SK-MEL-5 (cell line): ENCODE results near the gene KICS2. TPM values are rescaled to one million over a fixed set of nuclear protein-coding genes. Genes with fewer than 3 reads are reported as not detected.

ENCODE experiments used
- DNase-seq: peaks from one replicate; pipeline ENCODE4 v3.0.0-alpha.2; 2016; ENCODE audit warnings: low read depth, low spot score
- in situ Hi-C: cut with HindIII; loops from 2 replicates; pipeline ENCODE4 v1.10.0; 2016; ENCODE audit warnings: low sequenced_read_pairs, high pct_unique_total_duplicates, low pct_unique_long_range_greater_than_20kb
- polyA plus RNA-seq, 2 experiments: library from polyadenylated mRNA; depleted of rRNA; stranded (reverse); fragments of >200 nt; gene quantifications; 2 replicates each; pipeline ENCODE4 v1.2.3, GENCODE V29; 2015
- total RNA-seq: library from RNA; depleted of rRNA; stranded (reverse); fragments of >200 nt; shearing (Covaris generic); gene quantifications from 2 replicates; pipeline ENCODE4 v1.2.3, GENCODE V29; 2014; rRNA removed

KICS2 gene
- total RNA-seq: 15.3 and 19.2 TPM in 2 replicates
- 13.6 and 15.2 TPM in 2 replicates for polyA plus RNA-seq (2015; cell fraction: cytosol; rRNA removed)
- 19.2 and 25.1 TPM in 2 replicates for polyA plus RNA-seq (2015; cell fraction: nucleus; rRNA removed)

- peak; percentile 94 for DNase-seq
- in situ Hi-C loops: no loop called here
Observed at GRCh38 chr12:64222009-64222765, at the start of gene KICS2. Gene KICS2 (minus strand): TSS chr12:64222296. CDS start chr12:64222237, 59 bp downstream.

- DNase-seq: no peak
- in situ Hi-C loops: loop anchor here (25.0 kb wide), 1 partner anchor 458 kb away; no protein-coding TSS in a partner anchor
Observed at GRCh38 chr12:64270411-64270810, 48.3 kb upstream of the KICS2 start.

- in situ Hi-C loops: loop anchor here (25.0 kb wide), 1 partner anchor 457 kb away; no protein-coding TSS in a partner anchor
- DNase-seq: no peak
Observed at GRCh38 chr12:64269161-64269560, 47.1 kb upstream of the KICS2 start.

- DNase-seq: no peak
- in situ Hi-C loops: loop anchor here (25.0 kb wide), 1 partner anchor 456 kb away; no protein-coding TSS in a partner anchor
Observed at GRCh38 chr12:64268409-64268808, 46.3 kb upstream of the KICS2 start.

- in situ Hi-C loops: loop anchor here (25.0 kb wide), 1 partner anchor 454 kb away; no protein-coding TSS in a partner anchor
- no peak for DNase-seq
Observed at GRCh38 chr12:64265839-64266238, 43.7 kb upstream of the KICS2 start.

GRCh38 chr12:64261813-64262212, 39.7 kb upstream of the KICS2 start:
- DNase-seq: no peak

GRCh38 chr12:64258576-64258975, 36.5 kb upstream of the KICS2 start:
- in situ Hi-C loops: loop anchor here (25.0 kb wide), 1 partner anchor 446 kb away; no protein-coding TSS in a partner anchor
- DNase-seq: no peak

More at GRCh38 chr12:64261813-64262212, 39.7 kb upstream of the KICS2 start:
- in situ Hi-C loops: loop anchor here (25.0 kb wide), 1 partner anchor 450 kb away; no protein-coding TSS in a partner anchor

- peak; percentile 82 for DNase-seq
- in situ Hi-C loops: loop anchor here (25.0 kb wide), 1 partner anchor 444 kb away; no protein-coding TSS in a partner anchor
Observed at GRCh38 chr12:64256166-64256800, 34.2 kb upstream of the KICS2 start.

GRCh38 chr12:64255249-64255648, 33.2 kb upstream of the KICS2 start:
- DNase-seq: no peak
- in situ Hi-C loops: loop anchor here (25.0 kb wide), 1 partner anchor 443 kb away; no protein-coding TSS in a partner anchor

GRCh38 chr12:64253356-64253755, 31.3 kb upstream of the KICS2 start:
- no peak for DNase-seq
- in situ Hi-C loops: loop anchor here (25.0 kb wide), 1 partner anchor 441 kb away; no protein-coding TSS in a partner anchor

- in situ Hi-C loops: loop anchor here (25.0 kb wide), 1 partner anchor 440 kb away; no protein-coding TSS in a partner anchor
- no peak for DNase-seq
Observed at GRCh38 chr12:64252681-64253080, 30.6 kb upstream of the KICS2 start.

GRCh38 chr12:64243809-64244208, 21.7 kb upstream of the KICS2 start:
- DNase-seq: no peak
- in situ Hi-C loops: no loop called here

- DNase-seq: no peak
- in situ Hi-C loops: no loop called here
Observed at GRCh38 chr12:64240781-64241180, 18.7 kb upstream of the KICS2 start.

GRCh38 chr12:64237382-64237781, 15.3 kb upstream of the KICS2 start:
- in situ Hi-C loops: no loop called here
- no peak for DNase-seq

GRCh38 chr12:64236549-64236948, 14.5 kb upstream of the KICS2 start:
- in situ Hi-C loops: no loop called here

GRCh38 chr12:64232196-64232595, 10.1 kb upstream of the KICS2 start:
- in situ Hi-C loops: no loop called here
- DNase-seq: no peak

More at GRCh38 chr12:64236549-64236948, 14.5 kb upstream of the KICS2 start:
- DNase-seq: peak; percentile 32

GRCh38 chr12:64229796-64230195, 7.7 kb upstream of the KICS2 start:
- no peak for DNase-seq
- in situ Hi-C loops: no loop called here

GRCh38 chr12:64229240-64229639, 7.1 kb upstream of the KICS2 start:
- DNase-seq: no peak
- in situ Hi-C loops: no loop called here
